Stomach smooth muscle (tissue), 2 donors: Measurements from ENCODE around the gene PKHD1.

Experiments
- H3K27ac ChIP-seq: one replicate; pipeline ENCODE4 v1.7.0; 2013; ENCODE audit warnings: mild to moderate bottlenecking, low read length, inconsistent platforms
- H3K27me3 ChIP-seq, 2 donors: one replicate each; pipeline ENCODE4 v1.7.0; 2013; ENCODE audit warnings: low read length in 2 of 2; ENCODE audit not compliant: insufficient read depth in 2 of 2, control insufficient read depth in 1 of 2
- H3K36me3 ChIP-seq, 2 donors: one replicate each; pipeline ENCODE4 v1.7.0; 2013; ENCODE audit warnings: low read length in 2 of 2; ENCODE audit not compliant: control insufficient read depth in 2 of 2, insufficient read depth in 2 of 2
- H3K4me1 ChIP-seq: one replicate; pipeline ENCODE4 v1.7.0; 2013; ENCODE audit warnings: low read length; ENCODE audit not compliant: control insufficient read depth, insufficient read depth
- H3K4me3 ChIP-seq, 2 donors: one replicate each; pipeline ENCODE4 v1.7.0; 2013; ENCODE audit warnings: low read length in 2 of 2
- H3K9ac ChIP-seq, 2 donors: one replicate each; pipeline ENCODE4 v1.7.0; 2013; ENCODE audit warnings: low read length in 2 of 2, mild to moderate bottlenecking in 1 of 2
- H3K9me3 ChIP-seq, 2 donors: one replicate each; pipeline ENCODE4 v1.7.0; 2013; ENCODE audit warnings: low read length in 2 of 2; ENCODE audit not compliant: control insufficient read depth in 2 of 2
- donor health status: healthy.
- donor health status: Pancreatic carcinoma.

PKHD1 gene

DNA sequence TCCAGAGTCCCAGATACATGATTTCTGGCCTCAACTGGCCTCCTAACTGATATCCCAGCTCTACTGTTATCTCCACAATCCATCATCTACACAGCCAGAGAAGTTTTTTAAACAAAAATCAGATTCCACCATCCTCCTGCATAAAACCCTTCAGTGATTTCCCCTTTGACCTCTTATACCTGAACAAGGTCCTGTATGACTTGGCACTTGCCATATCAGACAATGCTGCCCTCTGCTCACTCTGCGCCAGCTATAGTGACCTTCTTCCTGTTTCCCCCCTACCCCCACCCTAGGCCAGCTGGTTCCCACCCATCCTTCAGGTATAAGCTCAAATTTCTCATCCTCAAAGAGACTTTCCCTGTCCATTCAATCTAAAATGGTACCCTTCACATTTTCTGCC is 322.2 kb downstream of the PKHD1 start:
- Histone ChIP-seq H3K9ac (no peak overlapping the region), H3K4me1 (no peaks in the 10 kb centered on the region), H3K27ac (no peak overlapping the region), H3K9me3 (no peaks in the 10 kb centered on the region), H3K36me3 (no peaks in the 10 kb centered on the region), H3K27me3 (no peaks in the 10 kb centered on the region), H3K4me3 (no peak overlapping the region)

DNA sequence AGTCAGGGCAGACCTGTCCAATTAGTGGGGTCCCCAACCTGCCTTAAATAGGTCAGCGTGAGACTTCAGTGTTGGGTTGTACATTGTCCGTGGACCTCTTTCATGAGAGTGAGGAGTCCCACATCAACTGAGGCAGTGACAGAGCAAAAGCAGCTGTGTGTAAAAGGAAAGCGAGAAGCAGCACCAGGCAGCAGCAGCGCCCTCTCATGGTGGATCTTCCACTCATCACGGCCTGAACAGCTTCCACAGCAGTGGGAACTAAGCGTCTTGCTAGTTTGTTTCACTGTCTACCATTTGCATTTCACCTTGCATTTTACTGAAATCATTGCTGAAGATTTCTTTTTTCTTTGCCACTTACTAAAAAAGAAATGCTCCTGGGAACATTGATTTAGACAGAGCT is 333.8 kb downstream of the PKHD1 start:
- Histone ChIP-seq H3K9ac (no peak overlapping the region), H3K27me3 (no peaks in the 10 kb centered on the region), H3K27ac (no peak overlapping the region), H3K9me3 (no peaks in the 10 kb centered on the region), H3K4me3 (no peak overlapping the region), H3K4me1 (no peaks in the 10 kb centered on the region), H3K36me3 (no peaks in the 10 kb centered on the region)

DNA sequence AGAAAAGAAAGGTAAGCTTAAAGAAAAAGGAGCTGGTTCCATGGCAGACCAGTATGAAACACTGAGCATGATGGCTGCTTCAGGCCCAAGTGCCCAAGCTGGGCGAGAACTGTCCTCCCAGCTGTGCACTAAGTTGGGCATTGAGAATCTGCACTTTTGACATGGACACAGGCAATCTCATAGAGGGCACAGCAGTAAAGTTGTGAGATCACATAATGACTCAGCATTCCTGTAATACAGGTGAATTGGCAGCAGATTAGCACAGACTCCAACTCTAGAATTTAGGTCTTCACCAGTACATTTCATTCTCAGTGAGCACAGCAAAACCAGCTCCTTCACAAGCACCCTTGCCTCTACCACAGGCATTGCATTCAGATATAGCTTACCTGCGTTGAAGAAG is 343.4 kb downstream of the PKHD1 start:
- Histone ChIP-seq H3K4me3 (no peak overlapping the region), H3K9ac (no peak overlapping the region), H3K27ac (no peak overlapping the region), H3K36me3 (no peaks in the 10 kb centered on the region), H3K4me1 (no peaks in the 10 kb centered on the region), H3K27me3 (no peaks in the 10 kb centered on the region), H3K9me3 (no peaks in the 10 kb centered on the region)

DNA sequence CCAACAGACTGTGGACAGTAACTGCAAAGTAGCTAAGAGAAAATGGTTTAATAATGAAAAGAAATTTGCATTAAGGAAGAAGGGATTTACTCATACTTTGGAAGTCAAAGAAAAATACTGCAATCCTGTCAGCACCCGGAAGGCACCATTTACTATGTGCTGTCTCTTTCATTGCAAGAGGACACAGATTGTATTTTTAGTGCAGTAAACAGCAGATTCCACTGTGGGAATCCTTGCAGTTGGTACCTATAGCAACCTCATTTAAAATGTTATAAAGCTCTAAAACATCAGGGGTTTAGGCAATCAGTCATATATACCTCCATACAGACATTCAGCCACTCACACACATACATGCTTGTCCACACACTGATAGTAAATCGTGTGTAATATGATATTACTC is 346.8 kb downstream of the PKHD1 start:
- no peak overlapping the region for H3K4me3 ChIP-seq
- H3K36me3 ChIP-seq, result no peaks in the 10 kb centered on the region
- H3K9me3 ChIP-seq, result no peaks in the 10 kb centered on the region
- H3K27me3 ChIP-seq, result no peaks in the 10 kb centered on the region
- no peak overlapping the region for H3K27ac ChIP-seq
- no peak overlapping the region for H3K9ac ChIP-seq
- H3K4me1 ChIP-seq, result no peaks in the 10 kb centered on the region

DNA sequence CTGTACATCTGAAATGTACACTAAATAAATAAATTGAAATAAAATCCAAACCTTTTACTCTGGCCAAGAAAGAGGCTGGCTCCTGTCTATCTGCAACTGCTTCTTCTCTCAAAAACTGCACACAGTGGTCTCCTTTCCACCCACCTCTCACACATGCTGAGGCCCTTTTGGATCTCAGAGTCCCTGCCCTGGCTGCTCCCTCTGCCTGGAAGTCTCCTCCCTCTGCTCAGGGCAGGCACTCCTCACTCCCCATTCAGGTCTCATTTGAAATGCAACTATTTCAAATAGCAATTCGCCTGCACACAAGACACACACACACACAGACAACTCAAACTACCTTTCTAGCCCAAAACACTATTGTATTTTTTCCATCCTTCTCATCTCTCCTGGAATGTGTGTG is 348.8 kb downstream of the PKHD1 start:
- H3K27me3 ChIP-seq, result no peaks in the 10 kb centered on the region
- H3K27ac ChIP-seq, result no peak overlapping the region
- H3K4me3 ChIP-seq, result no peak overlapping the region
- H3K36me3 ChIP-seq, result no peaks in the 10 kb centered on the region
- H3K9ac ChIP-seq, result no peak overlapping the region
- H3K9me3 ChIP-seq, result no peaks in the 10 kb centered on the region
- H3K4me1 ChIP-seq, result no peaks in the 10 kb centered on the region

DNA sequence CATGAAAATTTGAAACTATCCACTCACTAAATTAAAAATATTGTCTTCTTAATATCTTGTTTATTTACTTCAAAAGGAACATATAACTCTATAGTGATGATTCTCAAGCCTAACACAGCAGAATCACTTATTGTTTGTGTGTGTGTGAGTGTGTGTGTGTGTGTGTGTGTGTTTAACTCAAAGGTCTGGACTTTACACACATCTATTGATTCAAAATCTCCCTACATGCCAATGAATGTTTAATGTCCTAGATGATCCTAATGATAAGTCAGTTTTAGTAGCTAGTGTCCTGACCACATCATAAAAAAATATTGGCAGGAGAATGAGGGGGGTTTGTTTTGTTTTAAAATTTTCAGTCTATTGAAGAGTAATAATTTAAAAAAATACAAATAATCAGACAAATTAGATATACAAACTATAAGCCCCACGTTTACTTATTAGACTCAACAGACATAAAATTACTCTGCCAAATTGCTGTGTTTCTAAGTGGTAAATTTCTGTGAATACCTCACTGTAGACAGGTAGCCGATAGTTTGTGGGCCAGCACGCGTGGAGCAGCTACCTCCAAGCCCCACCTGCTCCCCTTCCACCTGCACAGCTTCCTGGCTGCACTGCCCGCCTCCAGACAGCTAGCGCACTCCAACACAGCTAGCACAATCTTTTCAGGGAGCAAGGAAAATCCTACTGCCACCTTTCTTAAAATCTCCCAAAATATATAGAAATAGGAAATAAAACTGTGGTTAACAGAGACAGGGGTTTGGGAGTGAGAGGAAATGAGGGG is 349.6 kb downstream of the PKHD1 start:
- no peak overlapping the region for H3K27ac ChIP-seq
- H3K4me1 ChIP-seq, result no peaks in the 10 kb centered on the region
- H3K9me3 ChIP-seq, result no peaks in the 10 kb centered on the region
- H3K36me3 ChIP-seq, result no peaks in the 10 kb centered on the region
- H3K27me3 ChIP-seq, result no peaks in the 10 kb centered on the region
- no peak overlapping the region for H3K4me3 ChIP-seq
- no peak overlapping the region for H3K9ac ChIP-seq

DNA sequence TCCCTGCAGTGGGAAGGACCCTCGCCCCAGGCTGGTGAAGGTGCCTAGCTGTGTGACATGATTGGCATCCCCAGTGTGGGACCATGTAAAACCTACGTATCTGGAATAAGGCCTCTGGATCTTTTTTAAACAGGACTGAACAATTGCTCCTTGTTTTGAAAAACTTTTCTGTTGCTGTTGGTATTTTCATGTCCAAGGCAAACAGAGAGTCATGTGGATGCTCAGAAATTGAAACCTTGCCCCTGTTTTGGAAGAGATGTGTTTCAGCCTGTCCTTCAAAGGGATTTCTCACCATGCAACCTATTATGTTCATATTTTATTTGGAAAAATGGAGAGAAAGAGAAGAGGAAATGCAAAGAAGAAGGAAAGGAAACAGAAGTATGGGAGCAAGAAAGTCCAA is 362.3 kb downstream of the PKHD1 start:
- no peaks in the 10 kb centered on the region for H3K9me3 ChIP-seq
- no peaks in the 10 kb centered on the region for H3K36me3 ChIP-seq
- no peak overlapping the region for H3K9ac ChIP-seq
- no peak overlapping the region for H3K27ac ChIP-seq
- H3K27me3 ChIP-seq, result no peaks in the 10 kb centered on the region
- H3K4me3 ChIP-seq, result no peak overlapping the region
- no peaks in the 10 kb centered on the region for H3K4me1 ChIP-seq

DNA sequence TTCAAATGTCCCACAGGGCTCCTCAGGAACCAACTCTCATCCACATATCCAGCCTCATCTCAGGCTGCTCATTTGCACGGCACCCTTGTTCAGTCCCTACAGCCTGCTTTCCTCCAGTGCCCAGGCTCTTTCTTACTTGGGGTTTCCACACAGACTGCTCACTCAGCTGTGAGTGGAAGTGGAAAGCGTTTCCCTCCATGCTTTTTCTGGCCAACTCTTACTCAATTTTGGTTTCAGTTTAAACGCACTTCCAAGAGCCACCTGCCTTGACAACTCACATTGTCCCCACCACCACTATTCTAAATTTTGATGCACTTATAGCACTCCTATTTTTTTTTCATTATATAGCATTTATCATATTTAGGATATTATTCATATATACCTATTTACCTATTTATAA is 367.1 kb downstream of the PKHD1 start:
- Histone ChIP-seq H3K4me3 (no peak overlapping the region), H3K4me1 (no peaks in the 10 kb centered on the region), H3K36me3 (no peaks in the 10 kb centered on the region), H3K27me3 (no peaks in the 10 kb centered on the region), H3K9me3 (no peaks in the 10 kb centered on the region), H3K9ac (no peak overlapping the region), H3K27ac (no peak overlapping the region)

DNA sequence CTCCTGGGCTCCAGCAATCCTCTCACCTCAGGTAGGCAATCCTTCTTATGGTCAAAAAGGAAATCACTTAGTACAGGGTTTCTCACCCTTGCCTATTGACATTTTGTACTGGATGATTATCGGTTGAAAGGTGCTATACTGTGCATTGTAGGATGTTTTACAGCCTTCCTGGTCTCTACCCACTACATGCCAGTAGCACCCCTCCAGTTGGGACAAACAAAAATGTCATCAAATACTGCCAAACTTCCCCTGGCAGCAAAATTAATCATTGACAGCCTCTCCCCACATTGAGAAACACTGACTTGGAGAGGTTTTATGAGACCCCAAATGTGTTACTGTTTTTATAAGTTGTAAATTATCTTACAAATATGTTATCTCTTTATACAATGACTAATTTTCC is 368.1 kb downstream of the PKHD1 start:
- Histone ChIP-seq H3K9ac (no peak overlapping the region), H3K4me1 (no peaks in the 10 kb centered on the region), H3K27me3 (no peaks in the 10 kb centered on the region), H3K36me3 (no peaks in the 10 kb centered on the region), H3K27ac (no peak overlapping the region), H3K4me3 (no peak overlapping the region), H3K9me3 (no peaks in the 10 kb centered on the region)

DNA sequence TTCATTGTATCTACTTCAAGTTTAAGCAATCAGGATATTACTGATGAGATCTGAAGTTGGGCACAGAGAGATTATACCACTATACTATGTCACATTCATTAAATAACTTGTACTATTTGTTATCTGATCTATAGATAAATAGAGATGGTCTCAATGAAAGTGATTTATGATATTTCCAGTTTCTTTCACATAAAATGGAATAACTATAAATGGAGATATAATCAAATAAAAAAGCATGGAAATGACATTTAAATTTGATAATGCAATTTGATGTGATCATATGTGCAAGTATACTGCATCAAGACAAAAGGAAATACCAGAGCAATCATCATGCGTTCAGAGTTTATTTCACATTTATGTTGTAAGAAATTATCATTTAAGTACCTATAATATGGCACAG is 368.9 kb downstream of the PKHD1 start:
- no peaks in the 10 kb centered on the region for H3K9me3 ChIP-seq
- H3K27ac ChIP-seq, result no peak overlapping the region
- no peaks in the 10 kb centered on the region for H3K4me1 ChIP-seq
- H3K27me3 ChIP-seq, result no peaks in the 10 kb centered on the region
- H3K4me3 ChIP-seq, result no peak overlapping the region
- H3K9ac ChIP-seq, result no peak overlapping the region
- no peaks in the 10 kb centered on the region for H3K36me3 ChIP-seq

DNA sequence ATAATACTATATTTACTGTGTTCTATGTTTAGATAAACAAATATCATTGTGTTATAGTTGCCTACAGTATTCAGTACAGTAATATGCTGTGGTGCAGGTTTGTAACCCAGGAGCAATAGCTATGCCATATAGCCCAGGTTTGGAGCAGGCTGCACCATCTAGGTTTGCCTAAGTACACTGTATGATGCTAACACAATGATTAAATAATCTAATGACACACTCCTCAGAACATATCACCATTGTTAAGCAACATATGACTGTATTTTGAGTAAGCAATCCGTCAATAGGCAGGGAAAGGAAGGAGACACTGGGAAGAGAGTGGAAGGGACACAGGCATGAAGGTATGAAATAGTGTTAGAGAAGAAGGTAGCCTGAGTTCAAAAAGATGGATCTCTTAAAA is 369.9 kb downstream of the PKHD1 start:
- no peak overlapping the region for H3K9ac ChIP-seq
- H3K27me3 ChIP-seq, result no peaks in the 10 kb centered on the region
- H3K27ac ChIP-seq, result no peak overlapping the region

More for the DNA sequence above, 369.9 kb downstream of the PKHD1 start:
- Histone ChIP-seq H3K4me1 (no peaks in the 10 kb centered on the region), H3K4me3 (no peak overlapping the region), H3K9me3 (no peaks in the 10 kb centered on the region), H3K36me3 (no peaks in the 10 kb centered on the region)
